ENCODE measurements around the gene GALNTL6.

GALNTL6 gene

GRCh38 chr4:173045571-173045970 lies 1232.4 kb downstream of the GALNTL6 start:
- no peak for DNase-seq

GRCh38 chr4:173046144-173046543 lies 1232.9 kb downstream of the GALNTL6 start:
- DNase-seq = no peak

- DNase-seq = peak; percentile 69
Observed at GRCh38 chr4:173046818-173047217, 1233.6 kb downstream of the GALNTL6 start.

GRCh38 chr4:173051232-173051631 lies 1238.0 kb downstream of the GALNTL6 start:
- no peak for DNase-seq

GRCh38 chr4:173051716-173052115 lies 1238.5 kb downstream of the GALNTL6 start:
- no peak for DNase-seq

GRCh38 chr4:173052439-173052838 lies 1239.2 kb downstream of the GALNTL6 start:
- no peak for DNase-seq

GRCh38 chr4:173056271-173056670 lies 1243.1 kb downstream of the GALNTL6 start:
- no peak for DNase-seq

GRCh38 chr4:173056710-173057109 lies 1243.5 kb downstream of the GALNTL6 start:
- DNase-seq = peak; percentile 41

GRCh38 chr4:173057442-173057841 lies 1244.2 kb downstream of the GALNTL6 start:
- peak; percentile 34 for DNase-seq

GRCh38 chr4:173057901-173058300 lies 1244.7 kb downstream of the GALNTL6 start:
- peak; percentile 65 for DNase-seq

- DNase-seq = no peak
Observed at GRCh38 chr4:173061160-173061559, 1248.0 kb downstream of the GALNTL6 start.

- DNase-seq = no peak
Observed at GRCh38 chr4:173073939-173074500, 1260.8 kb downstream of the GALNTL6 start.

GRCh38 chr4:173074501-173074946 lies 1261.3 kb downstream of the GALNTL6 start:
- no peak for DNase-seq

- no peak for DNase-seq
Observed at GRCh38 chr4:173076903-173077634, 1263.9 kb downstream of the GALNTL6 start.

GRCh38 chr4:173088144-173088543 lies 1274.9 kb downstream of the GALNTL6 start:
- DNase-seq = no peak

Data from NCI-H2029 treated with DMSO at 0.1 percent for 48 hours (cell line).